ENCODE data around the gene SRPK3.

DNA sequence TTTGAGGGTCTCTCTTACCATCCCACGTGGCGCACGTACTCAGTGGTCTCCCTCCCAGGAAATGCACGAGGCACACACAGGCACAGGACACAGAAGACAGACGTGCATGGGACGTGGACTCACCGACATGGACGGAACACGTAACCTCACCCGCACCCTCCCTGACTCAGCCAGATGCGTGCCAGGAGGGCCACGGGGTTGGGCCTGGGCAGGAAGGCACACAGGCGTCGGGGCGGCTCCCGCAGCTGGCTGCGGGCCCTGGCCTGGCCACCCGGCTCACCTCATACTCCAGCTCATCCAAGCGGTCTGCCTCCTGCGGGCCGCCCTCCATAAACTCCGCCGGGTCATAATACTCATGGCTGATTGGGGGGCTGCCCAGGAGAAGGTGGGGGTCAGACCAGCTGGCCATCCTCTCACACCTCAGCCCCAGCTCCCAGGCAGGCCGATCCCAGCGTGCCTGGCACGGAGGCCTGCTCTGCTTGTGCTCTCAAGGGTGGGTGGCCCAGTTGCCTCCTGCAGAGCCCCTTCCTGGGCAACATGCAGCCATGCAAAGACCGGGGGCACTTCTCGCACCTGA, 26.2 kb downstream of the SRPK3 start:
- TF ChIP-seq CTCF (IDR thresholded peaks at IDR 0.05; ENCODE audit: borderline replicate concordance, extremely low read depth, low read length, poor library complexity, severe bottlenecking): no peak
- no peak for TF ChIP-seq EZH2 (IDR thresholded peaks at IDR 0.05; ENCODE audit: borderline replicate concordance, low read depth, low read length, severe bottlenecking)
